GM18909 (cell line): ENCODE results near the gene YBX1.
"Not testable (repeated sequence)": the region's sequence is repeated elsewhere in the genome, so short reads cannot be mapped to it uniquely, and the experiment has no call there.

Experiments used
- ATAC-seq: cut with Tn5 transposase; IDR thresholded peaks from one replicate; pipeline ENCODE4 v1.9.1; 2021; ENCODE audit warnings: mild to moderate bottlenecking; ENCODE audit not compliant: unreplicated experiment, poor library complexity

YBX1 gene

GRCh38 chr1:42746436-42747105 is 64.4 kb downstream of the YBX1 start:
- ATAC-seq = no peak

GRCh38 chr1:42747125-42747524 is 64.9 kb downstream of the YBX1 start:
- no peak for ATAC-seq

GRCh38 chr1:42748021-42748420 is 65.8 kb downstream of the YBX1 start:
- ATAC-seq = no peak

- no peak for ATAC-seq
These were observed 66.5 kb downstream of the YBX1 start for GRCh38 chr1:42748461-42749410.

GRCh38 chr1:42750041-42750440 is 67.8 kb downstream of the YBX1 start:
- ATAC-seq = no peak

GRCh38 chr1:42751511-42752070 is 69.4 kb downstream of the YBX1 start:
- not testable (repeated sequence) for ATAC-seq

GRCh38 chr1:42752284-42752683 is 70.1 kb downstream of the YBX1 start:
- ATAC-seq = no peak

GRCh38 chr1:42753070-42753469 is 70.9 kb downstream of the YBX1 start:
- ATAC-seq = no peak
